CD8-positive, alpha-beta memory T cell (primary cell): ENCODE data around the gene ACAP1. TPM values are rescaled to one million over a fixed set of nuclear protein-coding genes. Genes with fewer than 3 reads are reported as not detected.

Source experiments
- CTCF ChIA-PET: fragments of 350-600 bp; sonication (Branson Sonifier 250); formaldehyde crosslinking; loops from one replicate; lab custom pipeline; 2021; ENCODE audit warnings: antibody characterized with exemption; lab: Charles Lee
- POLR2A ChIA-PET: fragments of 350-600 bp; sonication (Branson Sonifier 250); formaldehyde crosslinking; loops from one replicate; lab custom pipeline; 2021; ENCODE audit warnings: antibody characterized with exemption; lab: Charles Lee
- DNase-seq, 5 donors: peaks; one replicate each; pipeline versions ENCODE4 v3.0.0 to v3.0.0-alpha.2; 2020 to 2022; ENCODE audit warnings: mixed read lengths in 1 of 5
- H3K27ac ChIP-seq: one replicate; pipeline ENCODE4 v1.7.0; 2013; ENCODE audit warnings: low read depth, mild to moderate bottlenecking, low read length, moderate library complexity
- H3K27me3 ChIP-seq: 2 replicates; pipeline ENCODE4 v1.7.0; 2013; ENCODE audit warnings: low read length, mild to moderate bottlenecking; ENCODE audit not compliant: insufficient read depth, poor library complexity, severe bottlenecking
- H3K36me3 ChIP-seq: 2 replicates; pipeline ENCODE4 v1.7.0; 2013; ENCODE audit warnings: mild to moderate bottlenecking, low read length, moderate library complexity; ENCODE audit not compliant: insufficient read depth
- H3K4me1 ChIP-seq: 2 replicates; pipeline ENCODE4 v1.7.0; 2013; ENCODE audit warnings: mild to moderate bottlenecking, low read length, moderate library complexity; ENCODE audit not compliant: insufficient read depth
- H3K4me3 ChIP-seq: 2 replicates; pipeline ENCODE4 v1.7.0; 2013; ENCODE audit warnings: mild to moderate bottlenecking, low read length
- H3K9me3 ChIP-seq: 2 replicates; pipeline ENCODE4 v1.7.0; 2013; ENCODE audit warnings: mild to moderate bottlenecking, low read length
- H3K27ac Mint-ChIP-seq, 8 donors: one replicate each; pipeline ENCODE4 v1.8.0; 2020 to 2021; ENCODE audit warnings: mixed read lengths in 8 of 8, mild to moderate bottlenecking in 6 of 8, inconsistent platforms in 3 of 8, moderate library complexity in 3 of 8
- H3K27me3 Mint-ChIP-seq, 2 donors: one replicate each; pipeline ENCODE4 v1.8.0; 2020 to 2021; ENCODE audit warnings: mixed read lengths in 2 of 2, mild to moderate bottlenecking in 1 of 2, moderate library complexity in 1 of 2
- H3K36me3 Mint-ChIP-seq, 3 donors: one replicate each; pipeline ENCODE4 v1.8.0; 2020 to 2021; ENCODE audit warnings: mixed read lengths in 3 of 3, inconsistent platforms in 1 of 3, mild to moderate bottlenecking in 1 of 3
- H3K4me1 Mint-ChIP-seq, 3 donors: one replicate each; pipeline ENCODE4 v1.8.0; 2020 to 2021; ENCODE audit warnings: mixed read lengths in 3 of 3, inconsistent platforms in 1 of 3, mild to moderate bottlenecking in 1 of 3
- H3K4me3 Mint-ChIP-seq, 7 donors: one replicate each; pipeline ENCODE4 v1.8.0; 2020 to 2021; ENCODE audit warnings: mixed read lengths in 7 of 7, mild to moderate bottlenecking in 6 of 7, moderate library complexity in 4 of 7, inconsistent platforms in 2 of 7
- H3K9me3 Mint-ChIP-seq, 5 donors: one replicate each; pipeline ENCODE4 v1.8.0; 2020 to 2022; ENCODE audit warnings: mixed read lengths in 5 of 5, mild to moderate bottlenecking in 3 of 5, moderate library complexity in 2 of 5, inconsistent platforms in 1 of 5
- polyA plus RNA-seq: library from polyadenylated mRNA; unstranded; fragments of 300-500 nt; fragmentation: Illumina TruSeq; gene quantifications from one replicate; pipeline ENCODE4 v1.2.3, GENCODE V29; 2021
- total RNA-seq, 2 experiments: library from RNA; stranded (reverse); gene quantifications; one replicate each; pipeline ENCODE4 v1.2.3, GENCODE V29; 2021

ACAP1 gene
- total and polyA plus RNA-seq, 3 experiments from 2014 or later = 216 to 274 (median 225) TPM

GRCh38 chr17:7392696-7393612, 56.6 kb downstream of the ACAP1 start:
- Histone ChIP-seq H3K4me3 (peak overlapping the region; percentile 88), H3K27me3 (no peaks in the 10 kb centered on the region), H3K9me3 (no peaks in the 10 kb centered on the region), H3K4me1 (peaks cover 35% of the 10 kb centered on the region), H3K36me3 (peaks cover 32% of the 10 kb centered on the region), H3K27ac (peak overlapping the region; percentile 80)
- H3K27ac Mint-ChIP-seq = peak overlapping the region in 7 of 8 donors; percentile 42 to 98 (median 76)
- peak overlapping the region; percentile 70 to 99 (median 93) for H3K4me3 Mint-ChIP-seq
- CTCF ChIA-PET = no interaction called here
- POLR2A ChIA-PET = interaction anchor here (0.7 kb wide), 1 partner anchor 11 kb away, joined by 5 read pairs; the partner anchor contains the start of gene TMEM256
- peaks cover 0 to 52% (median 3%) of the 10 kb centered on the region in 3 donors for H3K36me3 Mint-ChIP-seq
- no peaks in the 10 kb centered on the region for H3K9me3 Mint-ChIP-seq
- DNase-seq = peak in 1 of 5 donors; percentile 38
- H3K4me1 Mint-ChIP-seq = peaks cover 22 to 46% (median 27%) of the 10 kb centered on the region in 3 donors
- H3K27me3 Mint-ChIP-seq = no peaks in the 10 kb centered on the region

- Histone ChIP-seq H3K27ac (peak overlapping the region; percentile 80), H3K9me3 (no peaks in the 10 kb centered on the region), H3K36me3 (peaks cover 32% of the 10 kb centered on the region), H3K4me3 (peak overlapping the region; percentile 88), H3K4me1 (peaks cover 35% of the 10 kb centered on the region), H3K27me3 (no peaks in the 10 kb centered on the region)
- H3K4me1 Mint-ChIP-seq = peaks cover 22 to 46% (median 27%) of the 10 kb centered on the region in 3 donors
- ChIA-PET CTCF (interaction anchor here (1.1 to 1.3 kb wide), 2 partner anchors 9 kb away, joined by 3 to 8 read pairs; no protein-coding TSS in a partner anchor), POLR2A (interaction anchor here (0.6 to 1.8 kb wide), 6 partner anchors 9 to 92 kb away, joined by 3 to 12 read pairs (median 4); partner anchors contain the start of genes TMEM102, TMEM256 and ZBTB4)
- no peaks in the 10 kb centered on the region for H3K27me3 Mint-ChIP-seq
- H3K27ac Mint-ChIP-seq = peak overlapping the region; percentile 90 to 98 (median 96)
- peak overlapping the region; percentile 91 to 99 (median 95) for H3K4me3 Mint-ChIP-seq
- peak; percentile 61 to 82 (median 75) for DNase-seq
- peaks cover 0 to 45% (median 3%) of the 10 kb centered on the region in 3 donors for H3K36me3 Mint-ChIP-seq
- no peaks in the 10 kb centered on the region for H3K9me3 Mint-ChIP-seq
Measured at GRCh38 chr17:7393613-7394451, 57.5 kb downstream of the ACAP1 start.

- Mint-ChIP-seq H3K4me1 (peaks cover 21 to 46% (median 27%) of the 10 kb centered on the region in 3 donors), H3K27me3 (no peaks in the 10 kb centered on the region), H3K9me3 (no peaks in the 10 kb centered on the region), H3K27ac (peak within 1 kb of the TSS; percentile 90 to 98 (median 96)), H3K4me3 (peak within 1 kb of the TSS; percentile 91 to 99 (median 95)), H3K36me3 (peaks cover 0 to 38% (median 3%) of the 10 kb centered on the region in 3 donors)
- POLR2A ChIA-PET = interaction anchor here (0.6 to 1.8 kb wide), 7 partner anchors 9 to 91 kb away, joined by 3 to 12 read pairs (median 4); partner anchors contain the start of genes POLR2A, TMEM102, TMEM256 and ZBTB4
- H3K27me3 ChIP-seq = no peaks in the 10 kb centered on the region
- H3K27ac ChIP-seq = peak within 1 kb of the TSS; percentile 80
- CTCF ChIA-PET = interaction anchor here (1.1 to 1.3 kb wide), 2 partner anchors 8 to 10 kb away, joined by 3 to 8 read pairs; no protein-coding TSS in a partner anchor
- DNase-seq = peak; percentile 76 to 86 (median 83)
- H3K9me3 ChIP-seq = no peaks in the 10 kb centered on the region
- peaks cover 35% of the 10 kb centered on the region for H3K4me1 ChIP-seq
- peaks cover 28% of the 10 kb centered on the region for H3K36me3 ChIP-seq
- H3K4me3 ChIP-seq = peak within 1 kb of the TSS; percentile 88
Measured at GRCh38 chr17:7394452-7395191, 58.3 kb downstream of the ACAP1 start, which contains the start of gene PLSCR3. PLSCR3 (minus strand) TSS chr17:7394525; CDS start chr17:7394110, 415 bp downstream.

GRCh38 chr17:7396147-7396546, 59.8 kb downstream of the ACAP1 start:
- H3K9me3 ChIP-seq = no peaks in the 10 kb centered on the region
- H3K4me3 ChIP-seq = no peak overlapping the region
- H3K4me1 Mint-ChIP-seq = peaks cover 20 to 36% (median 21%) of the 10 kb centered on the region in 3 donors
- peak in 1 of 5 donors; percentile 20 for DNase-seq
- peaks cover 13% of the 10 kb centered on the region for H3K36me3 ChIP-seq
- peak overlapping the region in 6 of 7 donors; percentile 11 to 78 (median 48) for H3K4me3 Mint-ChIP-seq
- CTCF ChIA-PET = no interaction called here
- POLR2A ChIA-PET = interaction anchor here (0.7 kb wide), 1 partner anchor 163 kb away, joined by 3 read pairs; no protein-coding TSS in a partner anchor
- H3K27ac Mint-ChIP-seq = peak overlapping the region in 3 of 8 donors; percentile 47 to 76 (median 70)
- H3K4me1 ChIP-seq = peaks cover 26% of the 10 kb centered on the region
- no peaks in the 10 kb centered on the region for H3K27me3 Mint-ChIP-seq
- no peaks in the 10 kb centered on the region for H3K9me3 Mint-ChIP-seq
- H3K27me3 ChIP-seq = no peaks in the 10 kb centered on the region
- H3K27ac ChIP-seq = no peak overlapping the region
- H3K36me3 Mint-ChIP-seq = peaks cover 0 to 22% (median 0%) of the 10 kb centered on the region in 3 donors

GRCh38 chr17:7398612-7399011, 62.3 kb downstream of the ACAP1 start:
- Histone ChIP-seq H3K27me3 (no peaks in the 10 kb centered on the region), H3K4me1 (peaks cover 13% of the 10 kb centered on the region), H3K4me3 (no peak overlapping the region), H3K27ac (no peak overlapping the region), H3K36me3 (no peaks in the 10 kb centered on the region), H3K9me3 (no peaks in the 10 kb centered on the region)
- DNase-seq = no peak
- POLR2A ChIA-PET = no interaction called here
- Mint-ChIP-seq H3K4me3 (peak overlapping the region in 1 of 7 donors; percentile 52), H3K27me3 (no peaks in the 10 kb centered on the region), H3K27ac (no peak overlapping the region), H3K4me1 (peaks cover 14 to 26% (median 14%) of the 10 kb centered on the region in 3 donors), H3K36me3 (peaks cover 0 to 6% (median 0%) of the 10 kb centered on the region in 3 donors), H3K9me3 (no peaks in the 10 kb centered on the region)
- CTCF ChIA-PET = interaction anchor here (1.1 to 2.1 kb wide), 3 partner anchors 37 to 43 kb away, joined by 3 to 10 read pairs (median 4); partner anchors contain the start of gene TMEM102
